Gastroesophageal sphincter (tissue), 3 donors: ENCODE measurements around the gene COL4A2.

Experiments
- CTCF ChIP-seq, 4 experiments: fragments of 200-600 bp in 2 of 4; fragments of 450-650 bp in 2 of 4; sonication (generic) in 1 of 4; IDR thresholded peaks; one replicate each; pipeline ENCODE4 v1.5.1; 2017 to 2019; ENCODE audit warnings: antibody characterized with exemption in 4 of 4, mild to moderate bottlenecking in 2 of 4, moderate library complexity in 2 of 4
- EP300 ChIP-seq: sonication (generic); formaldehyde crosslinking; IDR thresholded peaks from one replicate; pipeline ENCODE4 v1.6.1; 2017; ENCODE audit warnings: antibody characterized with exemption, mild to moderate bottlenecking

DNA sequence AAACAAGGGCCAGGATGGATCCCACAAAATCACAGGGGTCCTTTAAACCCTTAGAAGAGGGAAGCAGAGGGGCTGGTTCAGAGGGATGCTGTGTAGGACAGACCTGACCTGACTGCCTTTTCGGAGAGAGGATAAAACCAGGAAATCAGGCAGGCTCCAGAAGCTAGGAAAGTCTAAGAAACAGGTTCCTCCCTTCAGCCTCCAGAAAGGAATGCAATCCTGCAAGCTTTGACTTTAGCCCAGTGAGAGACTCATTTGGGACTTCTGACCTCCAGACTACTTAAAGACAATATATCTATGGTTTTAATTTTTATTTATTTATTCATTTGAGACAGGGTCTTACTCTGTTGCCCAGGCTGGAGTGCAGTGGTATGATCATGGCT, 249.1 kb downstream of the COL4A2 start:
- no peak for TF ChIP-seq CTCF (IDR thresholded peaks at IDR 0.05)
- no peak for TF ChIP-seq EP300
